ENCODE results near the gene AGA. TPM values are rescaled to one million over a fixed set of nuclear protein-coding genes. Genes with fewer than 3 reads are reported as not detected.

AGA gene
- total and polyA plus RNA-seq, 10 of the 15 experiments (the other 5 are each of a cell fraction or from before 2014, with no cell fraction given), result 17.1 to 37.6 (median 24.5) TPM

GRCh38 chr4:177427192-177427591 is 15.0 kb downstream of the AGA start:
- Histone ChIP-seq H3K27ac (ENCODE audit: control insufficient read depth, insufficient read depth) (no peak overlapping the region), H3K27me3 (replicated peaks in 1 of 2; ENCODE audit: control insufficient read depth in 2 of 2, insufficient read depth in 2 of 2, low read length in 1 of 2) (no peaks in the 10 kb centered on the region), H3K4me1 (ENCODE audit: control insufficient read depth, insufficient read depth, low read length) (no peaks in the 10 kb centered on the region), H2AFZ (ENCODE audit: control insufficient read depth, low read depth, low read length) (no peak overlapping the region), H4K20me1 (ENCODE audit: control insufficient read depth, insufficient read depth) (no peaks in the 10 kb centered on the region), H3K4me2 (ENCODE audit: control insufficient read depth, insufficient read depth) (no peak overlapping the region), H3K36me3 (ENCODE audit: control insufficient read depth in 2 of 2, insufficient read depth in 2 of 2, low read length in 1 of 2) (no peaks in the 10 kb centered on the region), H3K9ac (ENCODE audit: control insufficient read depth, insufficient read depth, low read length) (no peak overlapping the region), H3K4me3 (no peak overlapping the region), H3K9me3 (replicated peaks; ENCODE audit: control insufficient read depth, insufficient read depth, low read length) (no peaks in the 10 kb centered on the region), H3K79me2 (ENCODE audit: control insufficient read depth, insufficient read depth, low read length) (no peaks in the 10 kb centered on the region)
- DNase-seq (ENCODE audit: low read depth, low spot score) (no peak), FAIRE-seq (peak; percentile 49), ATAC-seq (no peak)
- ChIA-PET SMC1A (ENCODE audit: uncharacterized antibody, unreplicated experiment) (no interaction called here), CTCF (no interaction called here), RAD21 (ENCODE audit: unreplicated experiment) (no interaction called here), POLR2A (no interaction called here)
- no TSS peak for BruUV-seq (replicated peaks)
- 0% methylated on average over 1 of the region's 1 CpG for WGBS (ENCODE audit: insufficient coverage, insufficient replicate concordance, low lambda C conversion rate, missing lambda C conversion rate)
- intact Hi-C loops (cut with micrococcal nuclease; ENCODE audit: unreplicated experiment) (no loop called here), in situ Hi-C loops (cut with MboI) (no loop called here)
- no peak for TF ChIP-seq SKIL (IDR thresholded peaks at IDR 0.05; ENCODE audit: low read depth, poor library complexity, severe bottlenecking)
- TF ChIP-seq BHLHE40 (IDR thresholded peaks at IDR 0.05; ENCODE audit: borderline replicate concordance in 1 of 2, low read depth in 2 of 2, low read length in 1 of 2), result no peak
- TF ChIP-seq REST (IDR thresholded peaks at IDR 0.05; ENCODE audit: low read depth, low read length), result no peak
- TF ChIP-seq NFXL1 (IDR thresholded peaks at IDR 0.05; ENCODE audit: borderline replicate concordance), result no peak
- no peak for TF ChIP-seq BCL11A (IDR thresholded peaks at IDR 0.05; ENCODE audit: low read depth, low read length)
- no peak for TF ChIP-seq MTA3 (IDR thresholded peaks at IDR 0.05; ENCODE audit: borderline replicate concordance, low read length)
- no peak for TF ChIP-seq SREBF2 (IDR thresholded peaks at IDR 0.05; ENCODE audit: low read length)
- TF ChIP-seq MYB (IDR thresholded peaks at IDR 0.05; ENCODE audit: borderline replicate concordance, low read depth, low read length), result no peak
- TF ChIP-seq ZNF592 (IDR thresholded peaks at IDR 0.05), result no peak
- TF ChIP-seq ATF7 (IDR thresholded peaks at IDR 0.05; ENCODE audit: low read depth), result no peak
- TF ChIP-seq NKRF (conservative IDR thresholded peaks at IDR 0.05), result no peak
- TF ChIP-seq CBX5 (IDR thresholded peaks at IDR 0.05; ENCODE audit: low read depth), result no peak
- no peak for TF ChIP-seq IKZF1 (conservative IDR thresholded peaks at IDR 0.05)
